GM19395 (cell line): Measurements from ENCODE around the gene TNFRSF1B.

Experiments
- ATAC-seq: cut with Tn5 transposase; IDR thresholded peaks from one replicate; pipeline ENCODE4 v1.9.1; 2021; ENCODE audit warnings: mild to moderate bottlenecking, moderate library complexity; ENCODE audit not compliant: unreplicated experiment

The TNFRSF1B gene

DNA sequence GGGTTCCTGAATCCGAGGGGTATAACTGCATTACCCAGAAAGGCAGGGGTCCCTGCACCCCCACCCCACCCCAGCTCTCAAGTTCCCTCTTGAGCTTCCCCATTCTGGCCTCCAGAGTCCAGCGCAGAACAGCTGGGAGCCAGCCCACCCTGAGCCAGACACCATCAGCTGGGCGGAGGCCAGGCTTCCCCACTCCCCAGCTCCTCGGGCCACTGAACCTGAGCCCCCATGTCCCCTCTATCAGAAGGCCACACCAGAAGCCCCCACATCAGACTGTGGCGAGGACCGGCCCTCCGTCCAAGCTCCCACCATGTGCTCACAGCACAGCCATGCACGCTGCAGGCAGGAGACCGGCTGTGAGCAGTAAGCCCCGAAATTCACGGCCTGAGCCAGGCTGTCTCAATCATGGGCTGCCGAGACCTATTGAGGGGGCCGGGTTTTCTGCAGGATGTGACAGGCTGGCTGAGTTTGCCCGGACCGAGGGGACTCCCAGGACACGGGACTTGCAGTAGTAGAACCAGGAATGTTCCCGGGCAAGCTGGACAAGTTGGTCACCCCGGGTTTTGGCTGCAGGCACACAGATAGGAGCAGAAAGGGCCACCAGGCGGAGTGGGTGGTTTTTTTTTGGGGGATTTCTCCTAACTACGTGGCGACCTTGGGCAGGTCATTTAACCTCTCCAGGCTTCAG is 25.5 kb upstream of the TNFRSF1B start:
- no peak for ATAC-seq

DNA sequence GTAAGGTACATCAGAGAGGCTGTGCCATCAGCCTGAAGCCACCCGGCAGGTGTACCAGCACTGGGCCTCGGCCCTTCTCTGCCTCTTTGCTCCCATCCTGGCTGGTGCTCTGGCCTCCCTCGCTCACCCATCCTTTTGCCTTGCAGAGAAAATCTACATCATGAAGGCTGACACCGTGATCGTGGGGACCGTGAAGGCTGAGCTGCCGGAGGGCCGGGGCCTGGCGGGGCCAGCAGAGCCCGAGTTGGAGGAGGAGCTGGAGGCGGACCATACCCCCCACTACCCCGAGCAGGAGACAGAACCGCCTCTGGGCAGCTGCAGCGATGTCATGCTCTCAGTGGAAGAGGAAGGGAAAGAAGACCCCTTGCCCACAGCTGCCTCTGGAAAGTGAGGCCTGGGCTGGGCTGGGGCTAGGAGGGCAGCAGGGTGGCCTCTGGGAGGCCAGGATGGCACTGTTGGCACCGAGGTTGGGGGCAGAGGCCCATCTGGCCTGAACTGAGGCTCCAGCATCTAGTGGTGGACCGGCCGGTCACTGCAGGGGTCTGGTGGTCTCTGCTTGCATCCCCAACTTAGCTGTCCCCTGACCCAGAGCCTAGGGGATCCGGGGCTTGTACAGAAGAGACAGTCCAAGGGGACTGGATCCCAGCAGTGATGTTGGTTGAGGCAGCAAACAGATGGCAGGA is 24.5 kb upstream of the TNFRSF1B start:
- ATAC-seq: no peak

DNA sequence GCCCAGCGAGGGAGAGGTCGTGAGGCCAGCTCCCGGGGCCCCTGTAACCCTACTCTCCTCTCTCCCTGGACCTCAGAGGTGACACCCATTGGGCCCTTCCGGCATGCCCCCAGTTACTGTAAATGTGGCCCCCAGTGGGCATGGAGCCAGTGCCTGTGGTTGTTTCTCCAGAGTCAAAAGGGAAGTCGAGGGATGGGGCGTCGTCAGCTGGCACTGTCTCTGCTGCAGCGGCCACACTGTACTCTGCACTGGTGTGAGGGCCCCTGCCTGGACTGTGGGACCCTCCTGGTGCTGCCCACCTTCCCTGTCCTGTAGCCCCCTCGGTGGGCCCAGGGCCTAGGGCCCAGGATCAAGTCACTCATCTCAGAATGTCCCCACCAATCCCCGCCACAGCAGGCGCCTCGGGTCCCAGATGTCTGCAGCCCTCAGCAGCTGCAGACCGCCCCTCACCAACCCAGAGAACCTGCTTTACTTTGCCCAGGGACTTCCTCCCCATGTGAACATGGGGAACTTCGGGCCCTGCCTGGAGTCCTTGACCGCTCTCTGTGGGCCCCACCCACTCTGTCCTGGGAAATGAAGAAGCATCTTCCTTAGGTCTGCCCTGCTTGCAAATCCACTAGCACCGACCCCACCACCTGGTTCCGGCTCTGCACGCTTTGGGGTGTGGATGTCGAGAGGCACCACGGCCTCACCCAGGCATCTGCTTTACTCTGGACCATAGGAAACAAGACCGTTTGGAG is 23.7 kb upstream of the TNFRSF1B start:
- ATAC-seq: no peak

DNA sequence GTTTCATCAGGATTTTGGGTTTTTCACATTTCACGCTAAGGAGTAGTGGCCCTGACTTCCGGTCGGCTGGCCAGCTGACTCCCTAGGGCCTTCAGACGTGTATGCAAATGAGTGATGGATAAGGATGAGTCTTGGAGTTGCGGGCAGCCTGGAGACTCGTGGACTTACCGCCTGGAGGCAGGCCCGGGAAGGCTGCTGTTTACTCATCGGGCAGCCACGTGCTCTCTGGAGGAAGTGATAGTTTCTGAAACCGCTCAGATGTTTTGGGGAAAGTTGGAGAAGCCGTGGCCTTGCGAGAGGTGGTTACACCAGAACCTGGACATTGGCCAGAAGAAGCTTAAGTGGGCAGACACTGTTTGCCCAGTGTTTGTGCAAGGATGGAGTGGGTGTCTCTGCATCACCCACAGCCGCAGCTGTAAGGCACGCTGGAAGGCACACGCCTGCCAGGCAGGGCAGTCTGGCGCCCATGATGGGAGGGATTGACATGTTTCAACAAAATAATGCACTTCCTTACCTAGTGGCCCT is 23.1 kb upstream of the TNFRSF1B start:
- ATAC-seq: no peak

DNA sequence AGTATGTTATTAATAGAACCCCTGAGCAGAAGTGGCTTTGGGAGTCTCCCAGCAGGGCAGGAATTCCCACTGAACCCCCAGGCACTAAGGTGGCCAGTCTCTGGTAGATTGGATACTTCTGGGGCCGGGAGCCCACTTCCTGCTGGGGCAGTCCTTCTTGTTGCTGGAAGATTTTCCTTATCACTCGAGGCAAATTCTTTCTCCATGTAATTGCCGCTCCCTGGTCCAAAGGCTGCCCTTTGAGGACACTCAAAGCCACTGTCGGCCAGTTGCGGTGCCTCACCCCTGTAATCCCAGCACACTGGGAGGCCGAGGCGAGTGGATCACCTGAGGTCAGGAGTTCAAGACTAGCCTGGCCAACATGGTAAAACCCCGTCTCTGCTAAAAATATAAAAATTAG is 22.6 kb upstream of the TNFRSF1B start:
- ATAC-seq: no peak

DNA sequence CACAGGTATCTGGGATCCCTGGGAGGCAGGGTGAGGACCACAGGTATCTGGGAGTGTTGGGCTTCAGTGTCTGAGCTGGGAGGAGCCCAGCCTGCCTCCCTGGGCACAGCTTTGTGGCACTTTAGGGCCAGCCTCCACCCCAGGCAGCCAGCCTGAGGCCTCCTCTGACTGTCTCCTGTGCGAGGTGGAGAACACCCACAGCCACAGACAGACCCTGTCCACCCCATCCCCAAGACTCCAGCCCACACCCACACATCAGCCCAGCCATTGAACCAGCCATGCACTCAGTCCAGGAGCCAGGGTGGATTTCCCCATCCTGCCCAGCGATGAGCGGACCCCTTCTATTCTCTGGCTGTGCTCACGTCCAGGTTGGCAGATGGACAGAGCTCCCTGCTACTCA is 21.8 kb upstream of the TNFRSF1B start:
- no peak for ATAC-seq

DNA sequence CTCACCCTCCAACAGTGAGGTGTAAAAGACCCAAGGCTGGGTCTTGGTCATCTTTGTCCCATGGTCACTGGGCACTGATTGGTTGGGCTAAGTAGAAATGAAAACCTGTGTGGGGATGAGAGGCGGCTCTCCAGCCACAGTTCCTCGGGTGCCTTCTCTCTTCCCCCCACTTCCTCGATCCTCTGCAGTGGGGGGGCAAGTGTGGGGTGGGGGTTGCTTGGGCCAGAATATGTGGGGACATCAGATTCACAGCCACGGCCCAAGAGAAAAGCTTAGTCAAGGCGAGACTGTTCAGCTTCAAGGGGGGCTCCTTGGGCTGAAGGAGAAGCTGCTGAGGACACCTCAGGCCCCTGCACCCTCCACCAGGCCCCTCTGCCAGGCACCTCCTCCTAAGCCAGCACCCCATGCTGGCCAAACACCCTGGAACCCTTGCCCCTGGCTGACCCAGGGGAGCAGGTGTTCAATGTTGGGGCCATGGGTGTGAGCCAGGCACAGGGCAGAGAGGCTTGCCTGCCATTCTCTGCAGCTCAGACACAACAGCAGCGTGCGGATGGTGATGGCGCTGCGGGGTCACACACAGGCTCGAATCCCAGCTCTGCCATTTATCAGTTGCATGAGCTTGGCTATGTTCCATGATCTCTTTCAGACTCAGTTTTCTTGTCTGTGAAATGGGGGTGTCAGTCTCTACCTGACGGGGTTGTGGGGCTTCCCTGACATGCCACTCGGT is 21.0 kb upstream of the TNFRSF1B start:
- no peak for ATAC-seq

DNA sequence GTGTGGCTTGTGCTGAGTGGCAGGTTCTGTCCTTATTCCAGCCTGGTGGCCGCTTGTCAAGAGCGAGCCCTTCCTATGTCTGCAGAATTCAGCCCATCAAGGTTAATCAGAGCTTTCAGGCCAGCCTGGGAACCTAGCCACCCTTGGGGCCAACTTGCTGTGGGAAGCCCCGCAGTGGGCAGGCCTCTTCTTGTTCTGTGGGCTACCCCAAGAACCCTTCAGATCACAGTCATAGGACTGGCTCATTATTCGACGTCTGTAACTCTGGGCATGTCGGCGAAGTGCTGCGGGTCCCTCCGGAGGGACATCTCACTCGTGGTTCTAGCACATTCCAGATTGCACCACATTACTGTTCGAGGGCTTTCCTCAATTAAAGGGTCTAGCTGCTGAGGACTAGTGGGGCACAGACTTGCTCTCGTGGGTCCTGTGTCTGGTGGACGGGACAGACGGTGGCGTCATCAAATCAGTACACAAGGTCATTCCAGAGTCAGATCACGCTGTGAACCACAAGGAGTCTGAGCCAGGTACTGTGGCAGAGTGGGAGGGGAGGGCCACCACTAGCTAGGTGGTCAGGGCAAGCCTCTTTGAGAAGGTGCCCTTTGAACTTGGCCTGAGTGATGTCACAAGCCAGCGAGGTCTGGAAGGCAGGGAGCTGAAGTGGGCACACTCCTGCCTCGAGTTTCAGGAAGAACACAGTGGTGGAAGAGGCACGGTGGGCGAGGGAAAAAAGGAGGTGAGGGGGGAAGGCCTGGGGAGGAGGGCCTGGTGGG is 20.3 kb upstream of the TNFRSF1B start:
- no peak for ATAC-seq

DNA sequence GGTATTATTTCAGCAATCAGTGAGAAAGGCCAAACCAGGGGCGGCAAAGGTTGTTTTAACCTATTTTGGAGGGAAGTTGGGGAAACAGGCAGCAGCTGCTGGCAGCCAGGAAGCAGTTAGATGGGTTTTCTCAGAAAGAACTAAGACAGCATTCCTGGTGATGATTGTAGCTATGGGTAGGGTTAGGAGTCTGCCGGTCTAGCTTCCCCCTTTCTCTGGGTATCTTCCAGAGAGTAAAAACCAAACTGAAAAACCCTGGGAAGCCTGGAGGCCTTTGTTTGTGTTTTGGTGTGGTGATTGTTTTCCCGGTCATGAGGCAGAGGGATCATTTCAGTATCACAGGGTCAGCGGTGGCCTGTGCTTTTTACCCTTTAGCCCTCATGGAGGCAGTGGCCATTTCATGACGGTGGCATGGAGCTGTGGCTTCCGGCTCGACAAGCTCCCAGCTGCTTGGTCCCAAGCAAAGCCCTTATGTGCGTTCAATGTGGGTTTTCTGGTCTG is 19.5 kb upstream of the TNFRSF1B start:
- no peak for ATAC-seq

DNA sequence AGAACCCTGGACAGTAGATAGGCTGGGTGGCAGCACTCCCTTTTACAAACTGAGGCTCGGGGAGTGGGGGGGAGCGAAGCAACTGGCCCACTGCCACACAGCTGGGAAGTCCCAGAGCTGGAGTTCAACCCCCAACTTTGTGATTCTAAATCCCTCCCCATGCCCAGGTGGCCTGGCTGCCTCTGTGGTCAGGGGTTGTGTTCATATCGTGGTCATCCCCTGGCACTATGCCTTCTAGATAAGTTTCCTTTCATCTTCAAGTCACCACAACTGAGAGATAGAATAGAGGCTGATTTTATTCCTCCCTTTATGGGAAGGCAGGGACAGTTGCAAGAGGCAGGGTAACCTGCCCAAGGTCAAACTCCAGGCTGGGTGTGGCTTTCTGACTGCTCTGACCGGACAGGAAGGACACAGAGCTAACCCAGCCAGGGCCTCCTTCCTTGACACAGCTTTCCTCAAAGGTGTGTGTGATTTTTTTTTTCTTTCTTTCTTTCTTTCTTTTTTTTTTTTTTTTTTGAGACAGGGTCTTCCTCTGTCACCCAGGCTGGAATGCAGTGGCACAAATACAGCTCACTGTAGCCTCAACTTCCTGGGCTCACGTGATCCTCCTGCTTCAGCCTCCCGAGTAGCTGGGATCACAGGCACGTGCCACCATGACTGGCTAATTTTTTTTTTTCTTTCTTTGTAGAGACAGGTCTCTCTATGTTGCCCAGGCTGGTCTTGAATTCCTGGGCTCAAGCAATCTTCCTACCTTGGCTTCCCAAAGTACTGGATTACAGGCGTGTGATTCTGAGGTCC is 18.4 kb upstream of the TNFRSF1B start:
- no peak for ATAC-seq

DNA sequence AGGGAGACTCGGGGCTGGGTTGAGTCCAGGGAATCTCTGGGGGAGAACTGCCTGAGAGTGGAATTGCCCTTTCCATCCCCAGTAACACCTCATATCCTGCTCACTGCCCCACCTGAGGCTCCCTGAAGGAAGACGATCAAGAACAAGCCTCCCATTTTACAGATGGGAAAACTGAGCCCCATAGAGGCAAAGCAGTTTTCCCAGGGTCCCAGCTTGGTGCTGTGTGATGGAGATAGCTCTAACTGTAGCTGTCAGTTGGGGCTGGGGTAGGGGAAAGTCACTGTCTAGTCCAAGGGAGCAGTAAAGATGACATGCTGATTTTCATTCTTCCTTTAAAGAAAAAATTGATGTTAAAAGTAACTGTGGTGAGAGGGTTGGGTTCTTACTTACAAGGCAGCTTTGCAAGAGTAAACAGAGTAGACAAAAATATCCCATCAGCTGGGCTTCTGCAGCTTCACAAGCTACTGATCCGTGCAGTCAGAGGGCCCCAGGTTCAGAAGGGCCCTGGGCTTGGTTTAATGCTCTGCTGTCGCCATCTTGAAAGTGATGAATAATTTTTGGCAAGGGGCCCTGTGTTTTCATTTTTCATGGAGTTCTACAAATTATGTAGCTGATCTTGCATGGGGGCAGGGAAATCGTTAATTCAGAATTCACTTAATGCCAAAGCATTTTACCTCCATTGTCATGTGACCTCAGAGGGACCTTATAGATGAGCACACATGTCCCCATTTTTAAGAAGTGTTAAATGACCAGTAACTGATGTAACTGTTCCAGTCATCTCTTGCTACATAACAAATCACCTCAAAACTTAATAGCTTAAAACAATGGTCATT is 17.6 kb upstream of the TNFRSF1B start:
- ATAC-seq: no peak

DNA sequence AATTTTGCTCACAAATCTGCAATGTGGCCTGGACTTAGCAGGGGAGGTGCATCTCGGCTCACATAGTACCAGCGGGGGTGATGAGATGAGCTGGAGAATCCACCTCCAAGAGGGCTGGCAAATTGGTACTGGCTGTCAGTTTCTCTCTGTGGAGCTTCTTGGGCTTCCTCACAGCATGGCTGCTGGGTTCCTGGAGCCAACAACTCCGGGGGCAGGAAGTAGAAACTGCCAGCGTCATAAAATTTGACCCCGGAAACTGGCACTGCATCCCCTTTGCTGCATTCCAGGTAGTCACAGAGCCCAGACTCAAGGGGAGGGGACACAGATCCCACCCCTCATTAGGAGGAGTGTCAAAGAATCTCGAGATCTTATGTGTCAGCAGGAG is 17.0 kb upstream of the TNFRSF1B start:
- no peak for ATAC-seq

DNA sequence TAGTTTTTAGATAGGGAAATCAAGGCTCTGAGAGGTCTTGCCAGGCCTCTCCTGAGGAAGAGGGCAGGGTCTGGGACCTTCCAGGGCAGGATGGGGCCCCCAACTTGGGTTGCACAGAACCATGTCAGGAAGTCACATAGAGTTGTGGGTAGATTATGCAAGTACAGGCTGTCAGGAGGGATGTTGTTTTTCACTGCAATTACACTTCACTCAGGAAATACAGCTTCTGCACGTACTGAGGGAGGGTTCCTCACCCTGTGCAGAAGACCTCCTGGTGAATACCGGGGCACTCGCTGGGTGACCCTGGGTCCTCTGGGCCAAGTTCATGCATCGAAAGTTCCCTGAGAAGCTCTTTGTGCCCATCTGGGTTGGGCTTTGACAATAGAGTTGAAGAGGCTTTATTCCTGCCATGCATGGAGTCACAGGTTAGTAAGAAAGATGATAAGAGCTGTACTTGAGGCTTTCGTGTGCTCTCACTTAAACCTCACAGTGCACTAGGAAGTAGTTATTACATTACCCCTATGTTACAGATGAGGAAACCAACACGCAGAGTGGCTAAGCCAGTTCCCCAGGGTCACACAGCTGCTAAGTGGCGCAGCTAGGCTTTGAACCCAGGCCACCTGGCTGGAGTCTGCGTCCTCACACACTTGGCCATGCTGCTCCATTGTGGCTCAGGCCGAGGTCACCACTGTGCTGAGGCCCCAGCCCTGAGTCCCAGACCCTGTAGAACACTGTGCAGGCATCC is 16.2 kb upstream of the TNFRSF1B start:
- no peak for ATAC-seq

DNA sequence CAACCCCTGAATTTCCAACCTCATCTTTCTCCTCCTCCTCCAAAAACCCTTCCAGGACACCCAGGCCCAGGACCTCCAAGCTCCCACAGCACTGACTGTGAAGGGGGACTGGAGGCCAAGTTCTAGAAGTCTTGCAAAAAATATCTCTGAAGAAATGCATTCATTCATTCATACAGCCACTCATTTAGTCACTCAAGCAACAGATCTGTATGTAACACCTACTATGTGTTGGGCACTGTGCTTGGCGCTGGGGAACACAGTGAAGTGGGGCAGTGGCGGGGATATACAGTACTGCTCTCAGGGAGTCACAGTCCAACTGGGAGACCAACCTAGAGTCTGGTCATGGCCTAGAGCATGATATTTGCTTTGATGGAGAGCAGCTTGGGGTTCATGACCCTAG is 15.3 kb upstream of the TNFRSF1B start:
- no peak for ATAC-seq

DNA sequence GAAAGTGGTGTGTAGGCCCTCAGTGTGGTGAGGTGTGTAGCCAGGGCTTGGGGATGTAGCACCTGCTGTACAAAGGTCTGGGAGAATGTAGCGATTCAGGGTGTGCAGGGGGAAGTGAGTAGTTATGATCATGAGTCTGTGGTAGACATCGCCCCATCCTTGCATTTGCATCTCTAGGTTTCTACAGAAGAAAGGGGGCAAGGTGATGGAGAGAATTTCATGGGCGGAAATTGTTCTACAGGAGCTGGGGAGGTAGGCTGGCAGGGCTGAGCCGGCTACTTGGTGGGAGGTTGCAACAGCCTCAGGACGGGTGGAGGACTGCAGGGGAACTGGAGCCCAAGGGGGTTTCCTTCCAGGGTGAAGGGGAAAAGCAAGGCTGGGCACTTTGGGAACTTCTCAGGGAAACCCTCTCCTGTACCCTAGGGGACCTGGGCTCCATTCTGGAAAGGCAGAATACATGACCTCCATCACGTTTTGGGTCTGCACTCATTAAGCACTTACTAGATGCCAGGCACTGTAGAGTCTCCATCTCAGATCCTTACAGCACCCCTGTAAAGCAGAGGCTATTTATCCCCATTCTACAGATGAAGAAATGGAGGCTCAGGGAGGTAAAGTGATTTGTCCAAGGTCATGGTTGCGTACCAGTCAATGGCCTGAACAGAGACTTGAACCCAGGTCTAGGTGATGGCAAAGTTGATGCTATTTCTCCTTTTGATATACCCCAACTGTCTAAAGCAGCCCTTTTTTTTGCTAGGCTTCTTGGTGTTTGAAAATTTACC is 14.5 kb upstream of the TNFRSF1B start:
- ATAC-seq: peak; percentile 79

DNA sequence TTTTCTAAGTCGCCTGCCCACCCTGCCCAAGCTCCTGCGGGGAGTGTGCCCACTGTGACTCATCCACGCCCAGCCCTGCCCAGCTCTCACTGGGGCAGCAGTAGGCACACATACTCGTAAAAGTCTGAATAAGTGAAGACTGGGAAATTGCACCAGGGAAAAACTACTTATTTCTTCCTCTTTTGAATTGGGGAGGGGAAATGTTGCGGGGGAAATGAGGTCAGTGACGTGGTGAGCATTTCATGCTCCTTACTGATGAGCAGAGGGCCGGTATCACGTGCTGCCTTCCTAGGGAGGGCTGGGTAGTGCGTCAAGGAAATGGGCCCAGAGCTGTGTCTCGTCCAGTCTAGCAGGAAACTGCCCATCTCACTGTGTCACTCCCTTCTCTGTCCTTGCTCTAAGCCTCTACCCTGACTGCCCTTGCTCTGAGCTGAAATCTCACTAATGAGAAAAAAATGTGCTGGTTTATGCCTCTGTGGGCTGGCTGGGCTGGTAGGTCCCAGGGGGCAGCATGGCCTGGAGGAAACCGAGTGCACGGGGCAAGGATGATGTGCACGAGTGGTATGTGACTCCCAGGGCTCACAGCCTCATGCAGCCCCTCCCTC is 13.5 kb upstream of the TNFRSF1B start:
- no peak for ATAC-seq

DNA sequence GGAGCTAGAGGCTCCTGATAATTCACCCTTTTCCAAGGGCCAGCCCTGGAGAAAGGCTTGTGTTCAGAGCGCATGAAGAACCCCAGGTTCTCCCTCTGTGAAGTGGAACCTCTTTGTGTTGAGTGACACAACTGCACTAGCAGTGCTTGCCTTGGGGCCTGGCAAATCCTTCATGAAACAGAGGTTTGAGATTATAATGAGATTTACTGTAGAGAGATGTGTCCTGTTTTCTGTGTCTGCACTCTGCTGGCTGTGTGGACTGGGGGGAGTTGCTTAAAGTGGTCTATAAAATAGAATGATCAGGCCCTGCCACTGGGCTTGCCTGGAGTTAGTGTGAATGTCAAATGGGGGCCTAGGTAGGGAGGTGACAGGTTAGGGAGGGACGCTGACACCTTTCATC is 11.5 kb upstream of the TNFRSF1B start:
- no peak for ATAC-seq
